Smooth muscle cell (in vitro differentiated cells): ENCODE results near the gene KRT32. TPM values are rescaled to one million over a fixed set of nuclear protein-coding genes. Genes with fewer than 3 reads are reported as not detected.

Experiments
- DNase-seq: peaks from one replicate; lab custom pipeline; 2025; ENCODE audit not compliant: unreplicated experiment; lab: John Stamatoyannopoulos, UW
- H2AFZ ChIP-seq: fragments of 200-600 bp; sonication (generic); 2 replicates; pipeline ENCODE4 v1.6.0; 2016; ENCODE audit warnings: antibody characterized with exemption, low read depth, mild to moderate bottlenecking
- H3F3A ChIP-seq: fragments of 200-600 bp; sonication (generic); 2 replicates; pipeline ENCODE4 v1.6.0; 2017; ENCODE audit warnings: antibody characterized with exemption, low read depth
- H3K27ac ChIP-seq: fragments of 200-600 bp; sonication (generic); 2 replicates; pipeline ENCODE4 v1.5.1; 2016; ENCODE audit warnings: low read depth, mild to moderate bottlenecking
- H3K27me3 ChIP-seq: fragments of 200-600 bp; sonication (generic); 2 replicates; pipeline ENCODE4 v1.6.1; 2016; ENCODE audit warnings: low read depth, mild to moderate bottlenecking
- H3K36me3 ChIP-seq: fragments of 200-600 bp; sonication (generic); 2 replicates; pipeline ENCODE4 v1.5.1; 2016; ENCODE audit warnings: low read depth
- H3K4me1 ChIP-seq: fragments of 200-600 bp; sonication (generic); 2 replicates; pipeline ENCODE4 v1.5.1; 2016; ENCODE audit warnings: low read depth
- H3K4me2 ChIP-seq: fragments of 200-600 bp; sonication (generic); 2 replicates; pipeline ENCODE4 v1.6.0; 2016; ENCODE audit warnings: mild to moderate bottlenecking
- H3K4me3 ChIP-seq: fragments of 200-600 bp; sonication (generic); 2 replicates; pipeline ENCODE4 v1.5.1; 2016; ENCODE audit warnings: mild to moderate bottlenecking
- H3K79me2 ChIP-seq: fragments of 200-600 bp; sonication (generic); 2 replicates; pipeline ENCODE4 v1.6.0; 2016; ENCODE audit warnings: low read depth, mild to moderate bottlenecking
- H3K9ac ChIP-seq: fragments of 200-600 bp; sonication (generic); 2 replicates; pipeline ENCODE4 v1.6.0; 2016; ENCODE audit warnings: low read depth
- H3K9me3 ChIP-seq: fragments of 200-600 bp; sonication (generic); replicated peaks from 2 replicates; pipeline ENCODE4 v1.5.1; 2016; ENCODE audit warnings: low read depth
- H4K20me1 ChIP-seq: fragments of 200-600 bp; sonication (generic); 2 replicates; pipeline ENCODE4 v1.6.0; 2016; ENCODE audit warnings: low read depth
- CTCF ChIP-seq: fragments of 200-600 bp; sonication (generic); IDR thresholded peaks from 2 replicates; pipeline ENCODE4 v1.5.1; 2017; ENCODE audit warnings: borderline replicate concordance, mild to moderate bottlenecking, antibody characterized with exemption; ENCODE audit not compliant: insufficient read depth, poor library complexity, severe bottlenecking
- WGBS: methylation state at CpG from one replicate; pipeline ENCODE4 v1.1.7; 2016; ENCODE audit warnings: low lambda C conversion rate; 5-methylcytosine and 5-hydroxymethylcytosine counted together
- polyA plus RNA-seq: library from polyadenylated mRNA; unstranded; fragments of >200 nt; fragmentation: Nextera tagmentation; extraction: Ambion mirVana; gene quantifications from 2 replicates; pipeline ENCODE4 v1.2.1, GENCODE V29; 2016
- total RNA-seq: library from RNA; depleted of rRNA; stranded (reverse); fragments of >200 nt; gene quantifications from 2 replicates; pipeline ENCODE4 v1.2.3, GENCODE V29; 2014

Gene KRT32
- total and polyA plus RNA-seq, 2 experiments from 2014 or later = not detected

- no peaks in the 10 kb centered on the region for H3K79me2 ChIP-seq
- no peaks in the 10 kb centered on the region for H3F3A ChIP-seq
- no peak for TF ChIP-seq CTCF
- no peak overlapping the region for H3K4me3 ChIP-seq
- no peaks in the 10 kb centered on the region for H4K20me1 ChIP-seq
- no peaks in the 10 kb centered on the region for H3K4me1 ChIP-seq
- no peaks in the 10 kb centered on the region for H3K27me3 ChIP-seq
- DNase-seq = no peak
- no peak overlapping the region for H2AFZ ChIP-seq
- H3K9ac ChIP-seq = no peak overlapping the region
- no peaks in the 10 kb centered on the region for H3K9me3 ChIP-seq
- H3K27ac ChIP-seq = no peak overlapping the region
- H3K36me3 ChIP-seq = no peaks in the 10 kb centered on the region
- WGBS = 55% methylated on average over 4 of the region's 4 CpGs
- no peak overlapping the region for H3K4me2 ChIP-seq
Measured at GRCh38 chr17:41442739-41443138, 24.4 kb downstream of the KRT32 start.

GRCh38 chr17:41440531-41441033, 26.6 kb downstream of the KRT32 start, which contains the start of gene KRT38:
Gene KRT38 (minus strand): TSS chr17:41440983. CDS start chr17:41440921, 62 bp downstream.
- H3K27me3 ChIP-seq = no peaks in the 10 kb centered on the region
- TF ChIP-seq CTCF = no peak
- no peak within 1 kb of the TSS for H3K4me2 ChIP-seq
- no peak within 1 kb of the TSS for H2AFZ ChIP-seq
- no peak for DNase-seq
- H4K20me1 ChIP-seq = no peaks in the 10 kb centered on the region
- no peaks in the 10 kb centered on the region for H3K79me2 ChIP-seq
- no peaks in the 10 kb centered on the region for H3K36me3 ChIP-seq
- no peaks in the 10 kb centered on the region for H3K9me3 ChIP-seq
- no peaks in the 10 kb centered on the region for H3F3A ChIP-seq
- no peak within 1 kb of the TSS for H3K4me3 ChIP-seq
- H3K27ac ChIP-seq = no peak within 1 kb of the TSS
- WGBS = 94% methylated on average over 10 of the region's 10 CpGs
- no peak within 1 kb of the TSS for H3K9ac ChIP-seq
- no peaks in the 10 kb centered on the region for H3K4me1 ChIP-seq

GRCh38 chr17:41439375-41439774, 27.8 kb downstream of the KRT32 start:
- 90% methylated on average over 5 of the region's 5 CpGs for WGBS
- Histone ChIP-seq H3K79me2 (no peaks in the 10 kb centered on the region), H3K36me3 (no peaks in the 10 kb centered on the region), H3K27me3 (no peaks in the 10 kb centered on the region), H3K4me2 (no peak overlapping the region), H3K9me3 (no peaks in the 10 kb centered on the region), H3K9ac (no peak overlapping the region), H4K20me1 (no peaks in the 10 kb centered on the region), H2AFZ (no peak overlapping the region), H3K4me3 (no peak overlapping the region), H3F3A (no peaks in the 10 kb centered on the region), H3K4me1 (no peaks in the 10 kb centered on the region), H3K27ac (no peak overlapping the region)
- TF ChIP-seq CTCF = no peak
- DNase-seq = no peak

- 86% methylated on average over 9 of the region's 9 CpGs for WGBS
- Histone ChIP-seq H3K36me3 (no peaks in the 10 kb centered on the region), H3K4me2 (no peak overlapping the region), H3K9me3 (no peaks in the 10 kb centered on the region), H3F3A (no peaks in the 10 kb centered on the region), H3K27me3 (no peaks in the 10 kb centered on the region), H3K9ac (no peak overlapping the region), H2AFZ (no peak overlapping the region), H3K4me1 (no peaks in the 10 kb centered on the region), H3K79me2 (no peaks in the 10 kb centered on the region), H3K4me3 (no peak overlapping the region), H4K20me1 (no peaks in the 10 kb centered on the region), H3K27ac (no peak overlapping the region)
- DNase-seq = no peak
- no peak for TF ChIP-seq CTCF
Measured at GRCh38 chr17:41437769-41438168, 29.4 kb downstream of the KRT32 start.
